Fibroblast of upper back skin (primary cell): ENCODE data around the gene TMEM128.
A peak's percentile ranks its signal among the peaks of the same experiment; 100 is the strongest.
"Not testable (repeated sequence)": the region's sequence is repeated elsewhere in the genome, so short reads cannot be mapped to it uniquely, and the experiment has no call there.

ENCODE experiments used
- DNase-seq: peaks from one replicate; pipeline ENCODE4 v3.0.0-alpha.2; 2013

TMEM128 gene

GRCh38 chr4:4254666-4255065, 6.6 kb upstream of the TMEM128 start:
- DNase-seq, result no peak

GRCh38 chr4:4254199-4254598, 6.2 kb upstream of the TMEM128 start:
- DNase-seq, result no peak

- DNase-seq, result no peak
These were observed 1.8 kb upstream of the TMEM128 start for GRCh38 chr4:4249866-4250265.

DNA sequence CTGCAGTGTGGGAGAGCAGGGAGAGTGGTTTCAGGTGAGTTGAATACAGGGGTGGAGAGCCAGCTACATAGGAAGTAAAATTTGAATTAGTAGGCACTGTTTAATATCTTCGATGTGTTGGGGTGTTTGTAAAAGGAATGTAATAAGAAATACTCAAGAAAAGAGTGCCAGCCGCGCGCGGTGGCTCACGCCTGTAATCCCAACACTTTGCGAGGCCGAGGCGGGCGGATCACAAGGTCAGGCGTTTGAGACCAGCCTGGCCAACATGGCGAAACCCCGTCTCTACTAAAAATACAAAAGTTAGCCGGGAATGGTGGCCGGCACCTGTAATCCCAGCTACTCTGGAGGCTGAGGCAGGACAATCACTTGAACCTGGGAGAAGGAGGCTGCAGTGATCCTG, 1.3 kb upstream of the TMEM128 start:
- not testable (repeated sequence) for DNase-seq

DNA sequence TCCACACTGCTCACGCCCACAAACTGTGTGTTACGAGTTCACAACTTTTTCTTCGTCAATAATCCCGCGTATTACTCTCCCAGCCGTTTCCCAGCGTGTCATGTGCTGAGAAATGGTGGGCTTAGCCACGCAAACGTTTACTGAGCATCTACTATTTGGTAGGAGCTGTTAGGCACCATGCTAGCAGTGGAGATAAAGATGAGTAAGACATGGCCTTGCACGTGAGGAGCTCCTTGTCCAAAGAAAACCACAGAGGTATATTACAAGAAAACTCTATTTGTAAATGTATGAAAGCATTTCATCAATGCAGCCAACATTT, 821 bp upstream of the TMEM128 start:
- DNase-seq, result peak; percentile 2

- DNase-seq, result no peak
These were observed 361 bp downstream of the TMEM128 start for GRCh38 chr4:4247696-4248028.

GRCh38 chr4:4245172-4245571, 2.9 kb downstream of the TMEM128 start:
- DNase-seq, result no peak

- DNase-seq, result not testable (repeated sequence)
These were observed 8.5 kb downstream of the TMEM128 start for GRCh38 chr4:4239551-4239950.

DNA sequence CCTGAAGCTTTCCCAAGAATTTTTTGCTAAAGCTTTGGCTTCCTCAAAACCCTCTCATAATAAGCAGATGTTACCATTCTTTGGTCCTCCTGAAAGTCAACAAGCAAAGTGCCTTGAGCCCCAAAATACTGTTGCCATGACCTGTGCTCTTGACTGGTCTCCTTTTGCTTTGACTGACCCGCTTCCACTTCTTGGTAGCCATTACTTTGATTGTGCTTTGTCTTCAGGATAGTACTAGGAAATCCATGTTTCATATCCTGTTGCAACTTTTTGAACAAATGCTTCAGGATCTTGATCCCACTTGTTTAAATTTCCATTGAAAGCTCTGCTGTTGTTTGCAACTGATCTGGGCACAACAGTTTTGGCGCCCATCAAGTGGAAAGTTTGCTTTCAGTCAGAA, 14.4 kb downstream of the TMEM128 start:
- DNase-seq, result no peak

- no peak for DNase-seq
These were observed 19.7 kb downstream of the TMEM128 start for GRCh38 chr4:4228356-4228668.

DNA sequence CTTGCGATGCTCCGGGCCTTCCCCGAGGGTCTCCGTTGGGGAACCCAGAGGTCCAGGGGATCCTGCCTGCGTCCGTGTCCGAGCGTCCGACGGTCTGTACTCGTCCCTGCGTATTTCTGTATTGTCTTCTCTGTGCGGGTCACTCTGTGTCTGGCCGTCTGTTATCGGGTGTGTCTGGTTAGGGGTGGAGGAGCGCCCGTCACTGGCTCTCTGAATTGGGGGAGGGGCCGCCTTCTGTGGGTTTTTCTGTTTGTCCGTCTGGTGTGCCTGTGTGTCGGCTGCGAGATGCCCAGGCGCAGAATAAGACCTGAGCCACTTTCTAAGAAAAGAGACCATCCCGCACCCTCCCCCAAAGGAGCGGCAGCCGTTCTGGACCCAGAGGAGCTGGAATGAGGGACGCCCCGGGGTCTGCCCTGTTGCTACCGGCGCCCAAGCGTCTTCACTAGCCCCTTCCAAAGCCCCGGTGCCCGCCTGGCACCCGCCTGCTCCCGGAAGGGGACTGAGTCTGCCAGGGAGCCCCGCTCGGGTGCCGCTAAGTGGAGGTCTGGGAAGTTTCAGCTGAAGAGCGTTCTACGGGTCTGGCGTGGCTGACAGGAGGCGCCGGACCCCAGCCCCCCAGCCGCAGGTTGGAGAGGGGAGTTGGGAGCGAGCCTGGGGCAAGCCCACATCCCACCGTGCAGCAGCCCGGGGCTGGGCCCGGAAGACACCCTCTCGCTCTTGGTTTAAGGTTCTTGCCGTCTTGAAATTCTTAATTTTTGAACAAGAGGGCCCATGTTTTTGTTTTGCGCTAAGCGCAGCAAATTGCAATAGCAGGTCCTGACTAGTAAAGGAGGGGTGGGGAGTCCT, 20.3 kb downstream of the TMEM128 start:
- DNase-seq, result no peak

DNA sequence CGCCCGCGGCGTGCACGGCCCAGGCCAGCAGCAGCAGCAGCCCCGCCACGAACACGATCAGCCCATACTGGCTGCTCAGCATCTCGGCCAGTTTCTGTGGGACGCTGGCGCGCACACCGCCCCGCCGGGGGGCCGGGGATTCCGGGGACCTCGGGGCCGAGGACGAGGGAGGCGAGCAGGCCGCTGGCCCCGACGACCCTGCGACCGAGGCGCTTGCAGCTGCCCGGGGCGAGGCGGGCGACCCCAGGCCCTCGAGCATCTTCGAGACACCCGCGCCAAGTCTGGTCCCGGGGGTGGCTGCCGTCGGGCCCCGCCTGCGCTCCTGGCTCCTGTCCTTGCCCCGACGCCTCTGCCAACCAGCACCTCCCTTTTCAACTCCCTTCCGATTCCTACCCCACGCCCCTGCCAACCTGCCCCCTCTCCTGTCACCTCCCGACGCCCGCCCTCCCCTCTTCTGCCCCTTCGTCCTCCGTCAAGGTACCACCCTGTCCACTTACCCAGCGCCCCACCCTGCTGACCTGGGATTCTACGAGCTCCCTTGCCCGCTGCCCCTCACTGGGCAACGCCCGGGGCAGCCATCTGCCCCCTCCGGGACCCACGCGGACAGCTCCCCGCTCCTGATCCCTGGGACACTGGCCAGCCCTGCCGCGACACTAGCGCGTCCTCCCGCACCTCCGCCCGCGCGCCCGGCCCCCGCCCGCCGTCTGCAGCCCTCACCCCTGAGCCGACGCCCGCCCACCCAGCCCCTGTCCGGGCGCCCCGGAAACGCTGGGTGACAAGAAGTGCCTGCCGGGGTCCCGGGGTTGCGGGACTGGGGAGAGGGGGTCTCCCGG, 21.2 kb downstream of the TMEM128 start, which contains the start of gene OTOP1:
OTOP1 (minus strand) TSS at position 324 of the 833 bp plus-strand sequence; CDS start at position 259, 65 bp downstream.
- no peak for DNase-seq

DNA sequence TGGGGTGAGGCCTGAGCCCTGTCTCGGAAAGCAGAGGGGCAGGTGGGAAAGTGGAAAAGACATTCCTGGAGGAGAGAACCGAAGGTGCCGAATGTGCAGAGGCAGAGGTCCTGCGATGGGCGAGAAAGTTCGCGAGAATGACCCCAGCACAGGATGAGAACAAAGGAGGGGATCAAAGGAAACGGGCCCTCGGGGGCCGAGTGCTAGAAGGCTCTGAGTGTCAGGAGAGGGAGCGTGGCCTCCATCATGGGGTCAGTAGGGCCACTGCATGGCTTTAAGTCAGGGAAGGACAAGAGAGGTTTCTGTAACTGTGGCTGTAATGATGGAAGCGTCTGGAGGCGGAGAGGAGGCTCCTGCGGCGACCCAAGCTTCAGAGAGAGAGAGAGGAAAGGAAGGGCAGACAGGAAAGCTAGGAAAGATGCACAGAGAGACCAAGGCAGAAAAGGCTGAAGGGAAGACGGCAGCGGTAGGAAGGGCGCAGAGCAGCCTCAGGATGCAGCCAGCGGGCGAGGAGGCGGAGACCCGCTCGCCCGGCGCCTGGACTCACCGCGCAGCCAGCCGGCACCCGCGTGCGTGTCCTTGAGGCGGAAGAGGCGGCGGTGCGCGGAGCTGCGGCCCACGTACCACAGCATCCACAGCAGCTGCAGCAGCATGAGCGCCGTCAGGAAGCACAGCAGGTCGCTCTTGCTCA, 22.0 kb downstream of the TMEM128 start:
- peak; percentile 6 for DNase-seq

GRCh38 chr4:4217113-4217512, 30.9 kb downstream of the TMEM128 start:
- no peak for DNase-seq

DNA sequence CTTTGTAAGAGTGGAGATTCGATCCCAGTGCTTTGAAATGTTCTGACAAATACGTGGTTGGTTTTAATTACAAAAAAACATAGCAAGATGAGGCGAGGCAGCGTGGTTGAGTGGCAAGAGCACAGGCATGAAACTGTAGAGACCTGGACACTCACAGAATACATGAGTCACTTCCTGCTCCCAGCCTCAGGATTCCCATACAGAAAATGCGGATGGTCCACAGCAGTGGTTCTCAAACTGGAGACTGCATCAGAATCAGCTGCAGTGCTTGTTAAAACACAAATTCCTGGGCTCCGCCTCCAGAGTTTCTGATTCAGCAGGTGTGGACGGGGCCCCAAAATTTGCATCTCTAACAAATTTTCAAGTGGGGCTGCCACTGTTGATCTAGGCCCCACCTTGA, 31.4 kb downstream of the TMEM128 start:
- peak; percentile 37 for DNase-seq

- DNase-seq, result peak; percentile 20
These were observed 34.3 kb downstream of the TMEM128 start for GRCh38 chr4:4213674-4214073.

DNA sequence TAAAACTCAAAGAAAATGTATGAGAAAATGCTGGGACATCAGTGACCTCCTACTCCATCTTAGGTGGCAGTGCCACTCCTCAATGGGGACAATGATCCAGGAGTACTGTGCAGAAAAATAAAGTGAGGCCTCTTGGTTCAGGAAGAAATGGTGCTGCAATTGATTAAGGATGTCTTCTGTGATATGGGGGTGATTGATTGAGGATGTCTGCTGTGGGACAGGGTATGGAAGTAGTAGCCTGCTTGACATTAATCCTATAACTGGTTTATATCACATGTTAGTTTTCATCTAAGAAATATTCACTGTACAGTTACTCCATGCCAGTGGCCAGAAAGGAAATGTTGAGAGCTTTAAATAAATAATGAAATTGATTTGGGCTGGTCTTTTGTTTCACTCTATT, 41.8 kb downstream of the TMEM128 start:
- no peak for DNase-seq

DNA sequence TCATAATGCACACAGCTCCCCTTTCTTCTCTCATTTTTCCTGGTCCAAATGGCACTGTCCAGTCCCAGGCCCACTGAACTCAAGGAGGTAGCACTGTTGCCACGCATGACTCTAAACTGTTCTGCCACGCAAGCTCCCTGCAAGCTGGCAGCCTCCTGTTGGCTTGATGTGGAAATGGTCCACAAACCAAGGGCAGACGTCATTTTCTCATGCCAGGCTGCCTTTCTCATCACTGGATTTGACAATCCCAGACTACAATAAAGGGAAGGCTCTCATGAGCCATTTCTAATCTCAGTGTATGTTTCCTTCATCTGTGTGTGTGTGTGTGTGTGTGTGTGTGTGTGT, 43.6 kb downstream of the TMEM128 start:
- no peak for DNase-seq

- DNase-seq, result no peak
These were observed 44.2 kb downstream of the TMEM128 start for GRCh38 chr4:4203688-4204400.

GRCh38 chr4:4202510-4202909, 45.5 kb downstream of the TMEM128 start:
- DNase-seq, result no peak

GRCh38 chr4:4200624-4201023, 47.4 kb downstream of the TMEM128 start:
- DNase-seq, result no peak

- DNase-seq, result no peak
These were observed 52.7 kb downstream of the TMEM128 start for GRCh38 chr4:4195354-4195753.

- not testable (repeated sequence) for DNase-seq
These were observed 59.5 kb downstream of the TMEM128 start for GRCh38 chr4:4188557-4188956.
